A549 (cell line): ENCODE results near the gene SUPV3L1. TPM values are rescaled to one million over a fixed set of nuclear protein-coding genes. Genes with fewer than 3 reads are reported as not detected.

ENCODE experiments used
- ATAC-seq, 2 experiments: fragments of 200-7000 bp in 1 of 2; fragments of >200 bp in 1 of 2; cut with Nextera tagmentation in 1 of 2; cut with Tn5 transposase in 1 of 2; 3 replicates each; pipeline versions ENCODE4 v1.8.0 to v1.9.1; 2018 to 2020; ENCODE audit warnings: mild to moderate bottlenecking in 1 of 2, moderate library complexity in 1 of 2
- CTCF ChIA-PET: fragments of 300-600 bp; sonication (Branson Sonifier 250); formaldehyde crosslinking; extraction: SDS; loops from one replicate; lab custom pipeline; 2021; ENCODE audit warnings: antibody characterized with exemption, inconsistent platforms; lab: Yijun Ruan, JAX
- POLR2A ChIA-PET: fragments of 350-600 bp; formaldehyde crosslinking; extraction: SDS; loops from one replicate; lab custom pipeline; 2021; ENCODE audit warnings: antibody characterized with exemption, inconsistent platforms; lab: Yijun Ruan, JAX
- DNase-seq, 2 experiments: peaks; one replicate each; pipeline versions ENCODE4 v3.0.0 to v3.0.0-alpha.2; 2011 to 2016; ENCODE audit warnings: low read depth in 1 of 2, low spot score in 1 of 2
- FAIRE-seq: peaks from 2 replicates; lab custom pipeline; 2011; peaks lifted over from hg19 to GRCh38; lab: Jason Lieb, UNC
- H3K27ac ChIP-seq, 2 experiments: fragments of >200 bp; sonication (Bioruptor Twin); formaldehyde crosslinking; 3 replicates each; pipeline ENCODE4 v1.5.1; 2016 to 2017
- H3K4me1 ChIP-seq: fragments of >200 bp; sonication (Bioruptor Twin); formaldehyde crosslinking; 3 replicates; pipeline ENCODE4 v1.6.1; 2016
- H3K4me2 ChIP-seq: fragments of >200 bp; sonication (Bioruptor Twin); formaldehyde crosslinking; 3 replicates; pipeline ENCODE4 v1.6.1; 2016
- H3K4me3 ChIP-seq: fragments of >200 bp; sonication (Bioruptor Twin); formaldehyde crosslinking; 3 replicates; pipeline ENCODE4 v1.5.1; 2016
- H3K9me3 ChIP-seq: fragments of >200 bp; sonication (Bioruptor Twin); formaldehyde crosslinking; 3 replicates; pipeline ENCODE4 v1.6.1; 2016
- CTCF ChIP-seq: fragments of >200 bp; sonication (Bioruptor Twin); formaldehyde crosslinking; IDR thresholded peaks from 3 replicates; pipeline ENCODE4 v1.5.1; 2016
- EHF ChIP-seq: fragments of 250-450 bp; sonication (Bioruptor Pico); IDR thresholded peaks from 2 replicates; pipeline ENCODE4 v1.5.0; 2020; ENCODE audit warnings: mild to moderate bottlenecking
- EHMT2 ChIP-seq: fragments of 200-600 bp; sonication (generic); IDR thresholded peaks from 2 replicates; pipeline ENCODE4 v1.6.1; 2016; ENCODE audit warnings: antibody characterized with exemption, low read depth, mild to moderate bottlenecking, moderate library complexity
- ELK1 ChIP-seq: fragments of 150-350 bp; IDR thresholded peaks from 2 replicates; pipeline ENCODE4 v1.6.1; 2014; ENCODE audit warnings: low read depth, mild to moderate bottlenecking, low read length
- EP300 ChIP-seq, 2 experiments: fragments of >200 bp; sonication (Bioruptor Twin); formaldehyde crosslinking; IDR thresholded peaks; 2 replicates in 1 of 2; 3 replicates in 1 of 2; pipeline ENCODE4 v1.6.1; 2016 to 2017
- HES2 ChIP-seq: fragments of >200 bp; sonication (Bioruptor Twin); formaldehyde crosslinking; IDR thresholded peaks from 2 replicates; pipeline ENCODE4 v1.6.1; 2016
- HOXB5 ChIP-seq: fragments of 250-450 bp; sonication (Bioruptor Pico); IDR thresholded peaks from 2 replicates; pipeline ENCODE4 v1.5.0; 2020; ENCODE audit warnings: mild to moderate bottlenecking, moderate library complexity
- KDM5A ChIP-seq: fragments of 200-600 bp; sonication (generic); IDR thresholded peaks from 2 replicates; pipeline ENCODE4 v1.6.1; 2016; ENCODE audit warnings: antibody characterized with exemption, mild to moderate bottlenecking
- MAFK ChIP-seq: fragments of 450-650 bp; IDR thresholded peaks from 2 replicates; pipeline ENCODE4 v1.6.1; 2014; ENCODE audit not compliant: partially characterized antibody
- MAZ ChIP-seq: fragments of 150-350 bp; IDR thresholded peaks from 2 replicates; pipeline ENCODE4 v1.6.1; 2014; ENCODE audit warnings: antibody characterized with exemption, low read depth, low read length, borderline replicate concordance
- NPAS2 ChIP-seq: fragments of 250-450 bp; sonication (Bioruptor Pico); IDR thresholded peaks from 2 replicates; pipeline ENCODE4 v1.8.0; 2022; ENCODE audit warnings: mild to moderate bottlenecking, moderate library complexity, borderline replicate concordance
- PBX3 ChIP-seq: IDR thresholded peaks from 2 replicates; pipeline ENCODE4 v1.6.1; 2012
- RCOR1 ChIP-seq: fragments of 150-350 bp; IDR thresholded peaks from 2 replicates; pipeline ENCODE4 v1.6.1; 2014; ENCODE audit warnings: antibody characterized with exemption, low read length, low read depth
- REST ChIP-seq: fragments of 200-600 bp; sonication (generic); IDR thresholded peaks from 2 replicates; pipeline ENCODE4 v1.6.1; 2016; ENCODE audit warnings: antibody characterized with exemption, mild to moderate bottlenecking, moderate library complexity
- RFX5 ChIP-seq: fragments of 450-650 bp; IDR thresholded peaks from 2 replicates; pipeline ENCODE4 v1.7.1; 2014; ENCODE audit warnings: antibody characterized with exemption, mild to moderate bottlenecking, moderate library complexity
- RNF2 ChIP-seq: fragments of 200-600 bp; sonication (generic); IDR thresholded peaks from 2 replicates; pipeline ENCODE4 v1.6.1; 2016; ENCODE audit warnings: low read depth, mild to moderate bottlenecking, antibody characterized with exemption, moderate library complexity, borderline replicate concordance
- SMC3 ChIP-seq: fragments of >200 bp; sonication (Bioruptor Twin); formaldehyde crosslinking; IDR thresholded peaks from 3 replicates; pipeline ENCODE4 v1.6.1; 2018; ENCODE audit warnings: inconsistent platforms
- SREBF2 ChIP-seq: fragments of 450-650 bp; IDR thresholded peaks from 2 replicates; pipeline ENCODE4 v1.6.1; 2014; ENCODE audit warnings: mild to moderate bottlenecking, moderate library complexity
- USF2 ChIP-seq: fragments of 450-650 bp; IDR thresholded peaks from 2 replicates; pipeline ENCODE4 v1.6.1; 2014; ENCODE audit warnings: antibody characterized with exemption
- ZSCAN20 ChIP-seq: fragments of 250-450 bp; sonication (Bioruptor Pico); IDR thresholded peaks from 2 replicates; pipeline ENCODE4 v1.8.0; 2022; ENCODE audit warnings: mild to moderate bottlenecking, moderate library complexity
- WGBS: methylation state at CpG from one replicate; pipeline ENCODE4 v1.1.6; 2017; ENCODE audit errors: missing lambda C conversion rate; 5-methylcytosine and 5-hydroxymethylcytosine counted together
- polyA plus RNA-seq, 4 experiments: library from polyadenylated mRNA; depleted of rRNA in 3 of 4; stranded (reverse); fragments of >200 nt; fragmentation: RNase III in 1 of 4; extraction: RNeasy Plus Mini Kit Qiagen cat#74134 plus additional on column Dnase treatment in 1 of 4; gene quantifications; 2 replicates in 3 of 4; 3 replicates in 1 of 4; pipeline ENCODE4 v1.2.3, GENCODE V29; 2011 to 2017

Gene SUPV3L1
- polyA plus RNA-seq, 2 of the 4 experiments (the other 2 are of a cell fraction) = 31.9 to 57.4 TPM

- DNase-seq = no peak
- Histone ChIP-seq H3K4me1 (peaks cover 17% of the 10 kb centered on the region; the same call in 2 of the 3 replicates), H3K4me2 (no peak overlapping the region), H3K4me3 (no peak overlapping the region), H3K27ac (peak overlapping the region; percentile 27 to 34; a peak in 4 of 6 replicates), H3K9me3 (no peaks in the 10 kb centered on the region)
- WGBS = 91% methylated on average over 1 of the region's 1 CpG
- ChIA-PET CTCF (interaction anchor here (1.8 to 2.0 kb wide), 2 partner anchors 14 to 206 kb away, joined by 4 to 6 read pairs; no protein-coding TSS in a partner anchor), POLR2A (interaction anchor here (0.5 to 1.0 kb wide), 2 partner anchors 22 to 41 kb away, joined by 3 to 6 read pairs; partner anchors contain the start of gene SUPV3L1)
- no peak for FAIRE-seq
- no peak for ATAC-seq
- TF ChIP-seq PBX3 (no peak), ELK1 (no peak), RCOR1 (no peak), EP300 (IDR thresholded peaks at IDR 0.05) (peak in 1 of 2 experiments; percentile 16; a peak in 1 of 5 replicates), SREBF2 (no peak)
Measured at GRCh38 chr10:69202332-69202731, 22.3 kb downstream of the SUPV3L1 start.

GRCh38 chr10:69208761-69209160 lies 28.7 kb downstream of the SUPV3L1 start:
- H3K4me3 ChIP-seq = no peak overlapping the region
- H3K4me2 ChIP-seq = no peak overlapping the region
- WGBS = 92% methylated on average over 6 of the region's 6 CpGs
- TF ChIP-seq RNF2 = no peak
- no peak for TF ChIP-seq EHMT2
- no peak for TF ChIP-seq EHF (CRISPR knock-in tag)
- no peak for TF ChIP-seq HOXB5 (CRISPR knock-in tag)
- no peak for TF ChIP-seq CTCF
- TF ChIP-seq RFX5 = no peak
- TF ChIP-seq PBX3 = no peak
- TF ChIP-seq NPAS2 (CRISPR knock-in tag) = no peak
- TF ChIP-seq REST = no peak
- no peak for TF ChIP-seq MAFK
- TF ChIP-seq MAZ = no peak
- no peak for TF ChIP-seq KDM5A
- no peak for TF ChIP-seq USF2
- TF ChIP-seq ZSCAN20 (CRISPR knock-in tag) = no peak
- TF ChIP-seq HES2 = no peak
- TF ChIP-seq SMC3 = no peak
- ChIA-PET CTCF (interaction anchor here (0.7 kb wide), 1 partner anchor 26 kb away, joined by 4 read pairs; no protein-coding TSS in a partner anchor), POLR2A (no interaction called here)
- FAIRE-seq (no peak), ATAC-seq (no peak), DNase-seq (no peak)
- peaks cover 4% of the 10 kb centered on the region for H3K4me1 ChIP-seq
- H3K9me3 ChIP-seq = no peaks in the 10 kb centered on the region
- no peak overlapping the region for H3K27ac ChIP-seq
